HTR-8/SVneo (cell line): Measurements from ENCODE around the gene KCNH6.

Source experiments
- DNase-seq: peaks from one replicate; pipeline ENCODE4 v3.0.0; 2011; ENCODE audit warnings: low spot score, mixed read lengths; ENCODE audit not compliant: insufficient read length
- FAIRE-seq: peaks from 2 replicates; lab custom pipeline; 2011; peaks lifted over from hg19 to GRCh38; lab: Jason Lieb, UNC

The KCNH6 gene

GRCh38 chr17:63523253-63523855, at the start of gene KCNH6:
Gene KCNH6 (plus strand): TSS chr17:63523358. CDS start chr17:63523414, 56 bp downstream.
- no peak for DNase-seq
- FAIRE-seq, result no peak

- FAIRE-seq (no peak), DNase-seq (no peak)
Observed at GRCh38 chr17:63474174-63474573, 49.0 kb upstream of the KCNH6 start.

- FAIRE-seq, result no peak
- DNase-seq, result no peak
Observed at GRCh38 chr17:63474586-63475460, 48.3 kb upstream of the KCNH6 start.

GRCh38 chr17:63475491-63476412, 47.4 kb upstream of the KCNH6 start:
- DNase-seq, result no peak
- peak; percentile 13 for FAIRE-seq

GRCh38 chr17:63476459-63476853, 46.7 kb upstream of the KCNH6 start:
- FAIRE-seq (no peak), DNase-seq (no peak)

- DNase-seq (peak; percentile 49), FAIRE-seq (peak; percentile 70)
Observed at GRCh38 chr17:63476854-63477479, 46.2 kb upstream of the KCNH6 start, which contains the start of gene ACE. Gene ACE (plus strand): TSS chr17:63477061. CDS start chr17:63477095, 34 bp downstream.

GRCh38 chr17:63477480-63478440, 45.4 kb upstream of the KCNH6 start:
- FAIRE-seq, result peak; percentile 80

GRCh38 chr17:63478814-63479494, 44.2 kb upstream of the KCNH6 start:
- DNase-seq (peak; percentile 100), FAIRE-seq (peak; percentile 97)

More at GRCh38 chr17:63477480-63478440, 45.4 kb upstream of the KCNH6 start:
- no peak for DNase-seq

GRCh38 chr17:63479495-63480184, 43.5 kb upstream of the KCNH6 start:
- FAIRE-seq, result no peak

GRCh38 chr17:63480192-63480784, 42.9 kb upstream of the KCNH6 start:
- FAIRE-seq, result no peak
- DNase-seq, result no peak

More at GRCh38 chr17:63479495-63480184, 43.5 kb upstream of the KCNH6 start:
- DNase-seq, result no peak

- DNase-seq (no peak), FAIRE-seq (no peak)
Observed at GRCh38 chr17:63480826-63481487, 42.2 kb upstream of the KCNH6 start.

- FAIRE-seq, result no peak
- no peak for DNase-seq
Observed at GRCh38 chr17:63481488-63481870, 41.7 kb upstream of the KCNH6 start.

GRCh38 chr17:63482509-63482908, 40.6 kb upstream of the KCNH6 start:
- DNase-seq, result no peak
- FAIRE-seq, result no peak

GRCh38 chr17:63483038-63483437, 40.1 kb upstream of the KCNH6 start:
- DNase-seq, result no peak
- no peak for FAIRE-seq

- DNase-seq (no peak), FAIRE-seq (no peak)
Observed at GRCh38 chr17:63483655-63484575, 39.2 kb upstream of the KCNH6 start.
